ENCODE data around the gene GABRA6. TPM values are rescaled to one million over a fixed set of nuclear protein-coding genes. Genes with fewer than 3 reads are reported as not detected.
"Not testable (repeated sequence)": the region's sequence is repeated elsewhere in the genome, so short reads cannot be mapped to it uniquely, and the experiment has no call there.

Gene GABRA6
- total and polyA plus RNA-seq, 2 donors (not counting 1 experiment from before 2014, with no cell fraction given) = not detected

DNA sequence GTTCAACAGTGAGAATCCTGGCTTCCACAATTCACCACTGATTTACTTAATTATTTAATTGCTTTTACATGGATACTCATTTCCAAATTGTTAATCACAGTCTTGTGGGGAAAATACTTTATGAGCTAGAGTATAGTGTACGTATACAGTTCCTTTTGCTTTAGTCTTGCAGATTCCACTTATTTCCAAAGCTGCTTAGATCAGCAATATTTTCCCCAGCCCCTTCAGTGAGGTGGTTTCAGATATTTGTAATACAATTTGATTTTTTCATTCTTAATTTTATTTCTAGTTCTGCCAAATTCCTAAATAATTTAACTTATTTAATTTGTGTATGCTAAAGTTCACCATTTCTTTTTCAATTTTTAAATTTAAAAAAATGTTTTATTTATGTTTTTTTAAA, 40.3 kb upstream of the GABRA6 start:
- H4K20me1 ChIP-seq (ENCODE audit: control insufficient read depth, extremely low read depth, insufficient read depth, low read length) = no peaks in the 10 kb centered on the region

DNA sequence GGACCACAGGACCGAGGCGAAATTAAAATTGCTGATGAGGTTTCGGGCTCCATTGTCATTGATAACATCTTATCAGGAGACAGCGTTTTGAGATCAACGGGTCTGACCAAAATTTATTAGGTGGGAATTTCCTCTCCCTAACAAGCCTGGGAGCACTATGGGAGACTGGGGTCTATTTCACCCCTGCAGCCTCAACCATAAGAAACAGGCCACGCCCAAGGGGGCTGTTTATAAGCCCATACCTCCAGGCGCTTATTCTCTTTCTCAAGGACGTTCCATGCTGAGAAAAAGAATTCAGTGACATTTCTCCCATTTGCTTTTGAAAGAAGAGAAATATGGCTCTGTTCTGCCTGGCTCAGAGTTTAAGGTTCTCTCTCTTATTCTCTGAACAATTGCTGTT, 33.6 kb upstream of the GABRA6 start:
- not testable (repeated sequence) for H2AFZ ChIP-seq (ENCODE audit: low read length); H3K27me3 ChIP-seq (ENCODE audit: control insufficient read depth, insufficient read depth, low read length); H3K9me3 ChIP-seq (ENCODE audit: control insufficient read depth, insufficient read depth, low read depth, low read length); H3K79me2 ChIP-seq (ENCODE audit: control insufficient read depth, insufficient read depth, low read length); H3K27ac ChIP-seq (ENCODE audit: insufficient read depth, low read length); H3K36me3 ChIP-seq (ENCODE audit: control insufficient read depth, insufficient read depth, low read length); H3K4me1 ChIP-seq (ENCODE audit: control insufficient read depth, extremely low read depth, insufficient read depth, low read length); DNase-seq (ENCODE audit: low read depth in 2 of 2); H4K20me1 ChIP-seq (ENCODE audit: control insufficient read depth, extremely low read depth, insufficient read depth, low read length); H3K4me3 ChIP-seq (replicated peaks in 1 of 4; ENCODE audit: control extremely low read depth in 1 of 4, insufficient read depth in 1 of 4, low read depth in 3 of 4, low read length in 4 of 4); H3K9ac ChIP-seq (ENCODE audit: insufficient read depth, low read length); H3K4me2 ChIP-seq (ENCODE audit: extremely low read depth, insufficient read depth, low read length)

More for the DNA sequence above, 40.3 kb upstream of the GABRA6 start:
- Histone ChIP-seq H3K9ac (ENCODE audit: insufficient read depth, low read length) (no peak overlapping the region), H3K79me2 (ENCODE audit: control insufficient read depth, insufficient read depth, low read length) (no peaks in the 10 kb centered on the region), H3K27me3 (ENCODE audit: control insufficient read depth, insufficient read depth, low read length) (no peaks in the 10 kb centered on the region), H3K9me3 (ENCODE audit: control insufficient read depth, insufficient read depth, low read depth, low read length) (no peaks in the 10 kb centered on the region), H3K4me1 (ENCODE audit: control insufficient read depth, extremely low read depth, insufficient read depth, low read length) (no peaks in the 10 kb centered on the region), H3K4me2 (ENCODE audit: extremely low read depth, insufficient read depth, low read length) (no peak overlapping the region), H3K4me3 (replicated peaks in 1 of 4; ENCODE audit: control extremely low read depth in 1 of 4, insufficient read depth in 1 of 4, low read depth in 3 of 4, low read length in 4 of 4) (no peak overlapping the region), H3K36me3 (ENCODE audit: control insufficient read depth, insufficient read depth, low read length) (no peaks in the 10 kb centered on the region), H2AFZ (ENCODE audit: low read length) (no peak overlapping the region), H3K27ac (ENCODE audit: insufficient read depth, low read length) (no peak overlapping the region)
- TF ChIP-seq CTCF (conservative IDR thresholded peaks at IDR 0.05 in 1 of 2, IDR thresholded peaks at IDR 0.05 in 1 of 2; ENCODE audit: low read depth in 1 of 2, low read length in 2 of 2) (no peak), EZH2 (IDR thresholded peaks at IDR 0.05; ENCODE audit: low read length, missing control alignments) (no peak)
- no peak for DNase-seq (ENCODE audit: low read depth in 2 of 2)

DNA sequence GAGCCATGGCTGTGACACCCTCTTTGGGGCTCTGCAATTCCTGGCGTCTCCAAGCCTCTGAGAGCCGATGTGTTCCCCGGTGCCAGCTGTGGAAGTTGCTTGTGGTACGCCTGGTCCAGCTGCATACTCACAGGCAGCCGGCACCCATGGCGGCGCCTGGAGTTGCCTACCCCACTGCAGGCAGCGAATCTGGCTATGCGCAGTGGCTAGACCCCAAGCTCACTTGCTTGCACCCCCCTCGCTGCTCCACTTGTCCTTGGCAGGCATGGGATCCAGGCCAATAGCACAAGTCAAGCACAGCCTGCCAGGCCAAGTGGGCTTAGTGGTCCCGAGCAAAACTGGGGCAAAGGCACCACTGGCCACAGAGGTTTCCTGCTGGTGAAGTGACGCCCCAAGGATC, 24.7 kb upstream of the GABRA6 start:
- no peaks in the 10 kb centered on the region for H4K20me1 ChIP-seq (ENCODE audit: control insufficient read depth, extremely low read depth, insufficient read depth, low read length)

More for the DNA sequence above, 24.7 kb upstream of the GABRA6 start:
- TF ChIP-seq CTCF (conservative IDR thresholded peaks at IDR 0.05 in 1 of 2, IDR thresholded peaks at IDR 0.05 in 1 of 2; ENCODE audit: low read depth in 1 of 2, low read length in 2 of 2) (no peak), EZH2 (IDR thresholded peaks at IDR 0.05; ENCODE audit: low read length, missing control alignments) (no peak)
- Histone ChIP-seq H2AFZ (ENCODE audit: low read length) (no peak overlapping the region), H3K9ac (ENCODE audit: insufficient read depth, low read length) (no peak overlapping the region), H3K4me1 (ENCODE audit: control insufficient read depth, extremely low read depth, insufficient read depth, low read length) (no peaks in the 10 kb centered on the region), H3K4me2 (ENCODE audit: extremely low read depth, insufficient read depth, low read length) (no peak overlapping the region), H3K27ac (ENCODE audit: insufficient read depth, low read length) (no peak overlapping the region), H3K9me3 (ENCODE audit: control insufficient read depth, insufficient read depth, low read depth, low read length) (no peaks in the 10 kb centered on the region), H3K27me3 (ENCODE audit: control insufficient read depth, insufficient read depth, low read length) (no peaks in the 10 kb centered on the region), H3K4me3 (replicated peaks in 1 of 4; ENCODE audit: control extremely low read depth in 1 of 4, insufficient read depth in 1 of 4, low read depth in 3 of 4, low read length in 4 of 4) (no peak overlapping the region), H3K36me3 (ENCODE audit: control insufficient read depth, insufficient read depth, low read length) (no peaks in the 10 kb centered on the region), H3K79me2 (ENCODE audit: control insufficient read depth, insufficient read depth, low read length) (no peaks in the 10 kb centered on the region)
- no peak for DNase-seq (ENCODE audit: low read depth in 2 of 2)

All from fibroblast of lung (primary cell).